Thyroid gland (tissue), 4 donors: Measurements from ENCODE around the gene OR6C70.

ENCODE experiments used
- CTCF ChIP-seq, 6 experiments: fragments of 200-600 bp in 3 of 6; fragments of 450-650 bp in 3 of 6; sonication (generic) in 3 of 6; IDR thresholded peaks; one replicate each; pipeline ENCODE4 v1.5.1; 2016 to 2019; ENCODE audit warnings: antibody characterized with exemption in 6 of 6, mild to moderate bottlenecking in 2 of 6, inconsistent platforms in 1 of 6, moderate library complexity in 1 of 6
- POLR2A ChIP-seq, 2 donors: fragments of 450-650 bp; IDR thresholded peaks; one replicate each; pipeline ENCODE4 v1.6.1; 2017; ENCODE audit warnings: antibody characterized with exemption in 2 of 2, mild to moderate bottlenecking in 2 of 2, moderate library complexity in 1 of 2

- TF ChIP-seq CTCF (IDR thresholded peaks at IDR 0.05) (no peak), POLR2A (IDR thresholded peaks at IDR 0.05) (no peak)
These were observed 23.6 kb downstream of the OR6C70 start for GRCh38 chr12:55446326-55446725.
